GM19099 (cell line): Measurements from ENCODE around the gene IL12RB2.

Experiments used
- POLR2A ChIP-seq: IDR thresholded peaks from 3 replicates; pipeline ENCODE4 v1.6.1; 2011; ENCODE audit warnings: low read depth; ENCODE audit not compliant: insufficient read length; ENCODE audit errors: extremely low read depth

Gene IL12RB2

GRCh38 chr1:67441183-67441582 is 133.5 kb downstream of the IL12RB2 start:
- TF ChIP-seq POLR2A, result no peak

DNA sequence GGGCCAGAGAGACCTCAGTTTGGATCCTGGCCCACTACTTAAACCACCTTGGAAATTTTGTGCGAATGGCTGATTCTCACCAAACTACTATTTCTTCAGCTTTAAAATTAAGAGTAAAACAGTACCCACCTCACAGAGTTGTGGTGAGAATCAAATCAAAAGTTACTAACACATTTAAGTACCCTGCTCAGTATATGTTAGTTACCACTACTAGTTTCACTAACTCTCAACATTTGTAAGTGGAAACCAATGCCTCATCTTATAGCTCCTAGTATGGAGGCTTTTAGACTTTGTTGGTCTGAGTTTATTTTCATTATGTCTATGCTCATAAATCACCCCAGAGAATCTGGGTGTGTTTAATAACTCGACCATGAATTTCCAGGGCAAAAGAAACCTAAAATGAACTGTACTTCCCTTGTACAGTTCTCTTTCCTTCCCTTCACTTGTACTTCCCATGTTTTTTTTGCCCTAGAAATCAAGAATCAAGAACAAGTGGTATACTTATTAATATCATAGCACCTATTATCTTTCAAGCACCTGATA is 134.1 kb downstream of the IL12RB2 start:
- no peak for TF ChIP-seq POLR2A
